ENCODE measurements around the gene SRCIN1. TPM values are rescaled to one million over a fixed set of nuclear protein-coding genes. Genes with fewer than 3 reads are reported as not detected.

The SRCIN1 gene
- total RNA-seq, 1 experiment from 2014 or later, result 6.9 TPM

- Histone ChIP-seq H4K20me1 (ENCODE audit: control insufficient read depth, insufficient read depth, insufficient read length) (no peaks in the 10 kb centered on the region), H2AFZ (ENCODE audit: low read length) (no peak overlapping the region), H3T11ph (ENCODE audit: low read length) (no peak overlapping the region), H3K23ac (ENCODE audit: insufficient read length, low read depth, low read length) (no peak overlapping the region), H3K79me1 (ENCODE audit: insufficient read depth, low read depth, low read length, poor library complexity, severe bottlenecking) (no peaks in the 10 kb centered on the region), H3K4ac (ENCODE audit: low read depth, low read length) (no peak overlapping the region), H2BK120ac (ENCODE audit: low read depth, low read length, poor library complexity, severe bottlenecking) (no peak overlapping the region), H4K8ac (replicated peaks; ENCODE audit: insufficient read length, low read depth, low read length) (no peak overlapping the region), H3K18ac (ENCODE audit: insufficient read length, low read depth, low read length) (no peak overlapping the region), H3K4me2 (ENCODE audit: insufficient read depth, insufficient read length, low read length) (no peak overlapping the region), H3K9me3 (ENCODE audit: control insufficient read depth, low read depth, low read length) (no peaks in the 10 kb centered on the region), H2BK12ac (ENCODE audit: insufficient read length, low read depth, low read length) (no peak overlapping the region), H2BK20ac (ENCODE audit: low read depth, low read length, poor library complexity, severe bottlenecking) (no peak overlapping the region), H3K27me3 (ENCODE audit: insufficient read depth, low read length) (peaks cover 3% of the 10 kb centered on the region; the same call in 1 of the 2 replicates), H4K5ac (ENCODE audit: insufficient read length, low read depth, low read length) (no peak overlapping the region), H3K56ac (ENCODE audit: insufficient read length, low read depth, low read length) (no peak overlapping the region), H4K91ac (ENCODE audit: insufficient read length, low read depth, low read length) (no peak overlapping the region), H3K23me2 (ENCODE audit: insufficient read length, low read depth, low read length, poor library complexity, severe bottlenecking) (no peaks in the 10 kb centered on the region), H3K79me2 (ENCODE audit: insufficient read depth, low read length) (no peaks in the 10 kb centered on the region), H2BK15ac (ENCODE audit: low read depth, low read length) (no peak overlapping the region), H2BK5ac (ENCODE audit: insufficient read length, low read length) (no peak overlapping the region), H3K4me1 (ENCODE audit: insufficient read depth, low read length) (peaks cover 26% of the 10 kb centered on the region; the same call in 1 of the 2 replicates), H3K9ac (ENCODE audit: extremely low read depth, insufficient read length, low read length) (no peak overlapping the region), H3K27ac (ENCODE audit: insufficient read length, low read depth, low read length) (no peak overlapping the region), H2AK5ac (ENCODE audit: insufficient read length, low read length) (no peak overlapping the region), H3K14ac (ENCODE audit: insufficient read depth, low read length) (no peak overlapping the region)
- Mint-ChIP-seq H3K27me3 (ENCODE audit: low read depth) (peaks cover 17% of the 10 kb centered on the region), H3K4me3 (peak overlapping the region in 1 of 2 experiments; percentile 55; a peak in 1 of 5 replicates), H3K27ac (no peak overlapping the region), H3K36me3 (ENCODE audit: insufficient read depth in 1 of 3, low read depth in 3 of 3) (peaks cover 2 to 13% (median 8%) of the 10 kb centered on the region in 3 experiments; a peak in 5 of 7 replicates), H3K9me3 (peaks cover 11 to 12% of the 10 kb centered on the region in 2 experiments), H3K4me1 (peaks cover 48 to 62% of the 10 kb centered on the region in 2 experiments)
- no CpG with 5 or more reads among the region's 6 CpGs for WGBS (ENCODE audit: extremely low coverage, insufficient read length, low lambda C conversion rate)
- DNase-seq, result no peak
- TF ChIP-seq CTCF (conservative IDR thresholded peaks at IDR 0.05), result no peak
Observed at GRCh38 chr17:38611872-38612376, 6.2 kb upstream of the SRCIN1 start.

All from H9 (cell line).